Activated CD8-positive, alpha-beta memory T cell treated with anti-CD3 and anti-CD28 coated beads, Interleukin-2, amount 50 U/mL, for 4 hours (primary cell): ENCODE results near the gene SLC44A2.

Experiments
- DNase-seq: peaks from one replicate; pipeline ENCODE4 v3.0.0-alpha.2; 2020

Gene SLC44A2

DNA sequence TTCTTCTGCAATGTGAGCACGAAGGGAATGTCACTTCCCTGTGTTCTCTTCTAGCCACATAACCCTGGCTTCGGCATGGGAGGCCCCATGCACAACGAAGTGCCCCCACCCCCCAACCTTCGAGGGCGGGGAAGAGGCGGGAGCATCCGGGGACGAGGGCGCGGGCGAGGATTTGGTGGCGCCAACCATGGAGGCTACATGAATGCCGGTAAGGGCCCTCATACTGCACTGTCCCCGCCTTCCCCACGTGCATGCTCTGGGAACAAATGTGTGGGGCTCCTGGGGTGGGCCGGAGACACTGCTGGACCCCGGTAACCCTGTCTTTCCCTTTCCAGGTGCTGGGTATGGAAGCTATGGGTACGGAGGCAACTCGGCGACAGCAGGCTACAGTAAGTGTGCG lies 58.2 kb downstream of the SLC44A2 start:
- DNase-seq, result no peak

DNA sequence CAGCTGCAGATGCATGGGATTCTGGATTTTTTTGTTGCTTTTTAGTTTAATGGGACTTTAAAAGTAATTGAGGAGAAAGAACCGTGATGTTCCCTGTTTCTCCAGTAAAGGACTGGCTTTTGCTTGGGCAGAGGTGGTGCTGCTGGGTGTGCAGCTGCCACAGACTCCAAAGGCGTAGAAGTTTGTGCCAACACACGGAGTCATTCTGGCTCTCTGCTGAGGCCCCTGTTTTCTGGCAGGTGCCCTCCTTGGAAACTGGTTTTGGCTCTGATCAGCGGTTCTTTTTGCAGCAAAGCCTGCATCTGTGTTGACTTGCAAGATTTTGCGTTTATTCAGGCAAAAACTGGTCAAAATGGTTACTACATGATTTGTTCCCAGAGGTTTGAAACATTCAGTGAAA lies 59.9 kb downstream of the SLC44A2 start:
- DNase-seq, result no peak

DNA sequence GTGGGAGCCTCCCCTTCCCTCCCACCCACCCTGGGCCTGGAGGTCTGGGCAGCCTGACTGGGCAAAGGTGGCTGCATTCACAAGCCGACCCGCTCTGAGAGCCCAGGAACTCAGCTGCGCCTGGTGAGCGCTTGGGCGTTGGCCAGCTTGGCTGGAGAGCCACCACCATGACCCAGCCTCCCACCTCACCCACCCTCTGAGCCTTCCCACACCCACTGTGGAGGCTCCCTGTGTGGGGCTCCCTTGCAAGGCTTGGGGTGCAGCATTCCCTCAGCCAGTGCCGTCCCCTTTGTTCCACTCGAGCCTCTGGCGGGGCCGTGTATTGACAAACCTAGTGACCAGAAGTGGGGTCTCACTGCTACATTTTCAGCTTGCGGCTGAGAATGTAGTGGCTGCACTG lies 60.8 kb downstream of the SLC44A2 start:
- no peak for DNase-seq

DNA sequence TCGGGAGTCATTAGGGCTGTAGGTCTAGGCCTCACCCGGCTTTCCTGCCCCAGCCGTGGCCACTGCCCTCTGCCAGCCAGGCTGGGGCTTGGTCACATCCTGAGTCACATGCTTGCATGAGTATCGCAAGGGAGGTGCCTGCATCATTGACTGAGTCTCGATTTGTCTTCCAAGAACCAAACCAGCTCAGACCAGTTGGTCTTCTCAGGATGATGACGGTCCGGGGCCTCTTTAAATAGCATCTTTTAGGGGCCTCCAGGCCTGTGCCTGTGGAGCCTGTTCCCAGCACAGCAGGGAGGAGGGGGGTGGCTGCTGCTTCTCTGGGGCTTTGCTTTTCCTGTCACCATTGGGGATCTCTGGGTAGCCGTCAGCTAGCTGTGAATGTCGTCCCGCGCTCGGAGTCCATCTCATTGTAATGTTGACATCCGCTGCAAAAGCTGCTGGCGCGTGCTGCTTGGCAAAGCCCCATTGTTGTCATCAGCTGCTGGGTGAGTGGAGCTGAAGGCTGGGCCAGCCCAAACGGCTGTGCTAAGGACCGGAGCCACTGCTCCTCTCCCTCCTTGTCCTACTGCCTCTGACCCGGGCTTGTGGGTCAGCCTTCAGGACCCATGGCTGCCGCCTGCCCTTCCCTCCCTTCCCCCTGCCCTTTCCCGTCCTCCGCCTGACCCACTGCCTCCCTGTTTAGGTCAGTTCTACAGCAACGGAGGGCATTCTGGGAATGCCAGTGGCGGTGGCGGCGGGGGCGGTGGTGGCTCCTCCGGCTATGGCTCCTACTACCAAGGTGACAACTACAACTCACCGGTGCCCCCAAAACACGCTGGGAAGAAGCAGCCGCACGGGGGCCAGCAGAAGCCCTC lies 61.5 kb downstream of the SLC44A2 start:
- DNase-seq, result no peak

DNA sequence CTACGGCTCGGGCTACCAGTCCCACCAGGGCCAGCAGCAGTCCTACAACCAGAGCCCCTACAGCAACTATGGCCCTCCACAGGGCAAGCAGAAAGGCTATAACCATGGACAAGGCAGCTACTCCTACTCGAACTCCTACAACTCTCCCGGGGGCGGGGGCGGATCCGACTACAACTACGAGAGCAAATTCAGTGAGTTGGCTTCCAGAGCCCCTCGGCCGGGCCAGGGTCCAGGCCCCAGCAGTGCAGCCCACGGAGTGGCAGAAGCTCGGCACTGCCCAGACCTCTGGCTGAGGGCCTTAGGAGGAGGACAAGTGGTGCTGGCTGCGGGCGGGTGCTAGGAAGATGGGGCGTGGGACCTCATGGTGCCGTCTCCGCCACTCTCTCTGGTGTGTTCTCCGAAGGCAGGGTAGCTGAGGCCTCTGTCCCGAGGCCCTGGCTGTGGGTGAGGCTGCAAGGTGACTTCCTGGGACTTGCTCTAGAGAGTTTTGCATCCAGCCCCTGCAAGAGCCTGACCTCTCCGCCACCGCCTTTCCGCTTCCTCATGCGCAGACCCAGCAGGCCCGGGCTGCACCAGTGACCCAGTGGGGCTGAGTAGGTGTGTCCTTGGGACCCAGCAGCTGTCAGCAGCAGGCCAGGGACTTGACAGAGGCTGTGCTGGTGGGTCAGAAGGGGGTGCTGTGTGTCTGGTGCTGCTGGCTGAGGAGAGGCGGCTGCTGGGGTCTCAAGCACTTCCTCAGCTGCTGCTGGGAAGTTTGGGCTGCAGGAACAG lies 62.4 kb downstream of the SLC44A2 start:
- no peak for DNase-seq

DNA sequence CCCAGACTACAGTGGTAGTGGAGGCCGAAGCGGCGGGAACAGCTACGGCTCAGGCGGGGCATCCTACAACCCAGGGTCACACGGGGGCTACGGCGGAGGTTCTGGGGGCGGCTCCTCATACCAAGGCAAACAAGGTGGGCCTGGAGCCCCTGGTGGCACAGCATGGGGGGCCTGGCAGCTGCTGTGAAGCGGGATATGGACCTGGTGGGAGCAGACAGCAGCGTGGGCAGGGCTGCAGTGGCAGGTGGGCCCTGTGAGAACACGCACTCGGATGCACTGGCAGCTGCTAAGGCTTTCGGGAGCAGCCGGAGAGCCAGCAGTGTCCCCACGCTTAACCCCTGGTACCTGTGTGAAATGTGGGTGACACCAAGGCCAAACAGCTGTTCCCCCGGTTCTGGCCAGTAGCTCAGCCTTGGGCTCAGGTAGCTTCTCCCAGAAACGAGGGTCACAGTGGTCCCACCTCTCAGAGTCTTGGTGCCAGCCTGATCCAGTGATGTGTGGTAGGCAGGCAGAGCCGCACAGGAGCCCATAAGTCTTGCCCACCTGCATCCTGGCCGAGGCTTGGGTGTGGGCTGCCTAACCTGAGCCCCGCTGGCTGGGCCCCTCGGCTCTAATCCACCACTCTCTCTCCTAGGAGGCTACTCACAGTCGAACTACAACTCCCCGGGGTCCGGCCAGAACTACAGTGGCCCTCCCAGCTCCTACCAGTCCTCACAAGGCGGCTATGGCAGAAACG lies 63.4 kb downstream of the SLC44A2 start:
- no peak for DNase-seq

DNA sequence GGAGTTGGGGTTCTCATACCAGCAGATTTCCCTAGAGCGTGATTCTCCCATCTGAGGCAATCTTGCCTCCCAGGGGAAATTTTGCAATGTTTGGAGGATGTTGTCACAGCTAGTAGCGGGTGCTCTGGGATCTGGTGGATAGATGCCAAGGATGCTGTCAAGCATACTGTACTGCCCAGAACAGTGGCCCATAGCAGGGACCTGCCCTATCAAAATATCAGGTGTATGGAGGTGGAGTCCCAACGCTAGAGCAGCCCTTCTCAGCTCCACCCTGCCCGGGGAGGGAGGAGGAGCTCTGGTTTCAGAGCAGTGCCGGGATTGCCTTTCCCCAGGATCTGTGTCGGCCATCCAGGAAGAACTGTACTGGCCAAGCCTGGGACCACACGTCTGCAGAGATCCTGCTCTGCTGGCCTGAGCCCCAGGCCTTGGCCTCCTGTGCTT lies 65.0 kb downstream of the SLC44A2 start:
- no peak for DNase-seq

DNA sequence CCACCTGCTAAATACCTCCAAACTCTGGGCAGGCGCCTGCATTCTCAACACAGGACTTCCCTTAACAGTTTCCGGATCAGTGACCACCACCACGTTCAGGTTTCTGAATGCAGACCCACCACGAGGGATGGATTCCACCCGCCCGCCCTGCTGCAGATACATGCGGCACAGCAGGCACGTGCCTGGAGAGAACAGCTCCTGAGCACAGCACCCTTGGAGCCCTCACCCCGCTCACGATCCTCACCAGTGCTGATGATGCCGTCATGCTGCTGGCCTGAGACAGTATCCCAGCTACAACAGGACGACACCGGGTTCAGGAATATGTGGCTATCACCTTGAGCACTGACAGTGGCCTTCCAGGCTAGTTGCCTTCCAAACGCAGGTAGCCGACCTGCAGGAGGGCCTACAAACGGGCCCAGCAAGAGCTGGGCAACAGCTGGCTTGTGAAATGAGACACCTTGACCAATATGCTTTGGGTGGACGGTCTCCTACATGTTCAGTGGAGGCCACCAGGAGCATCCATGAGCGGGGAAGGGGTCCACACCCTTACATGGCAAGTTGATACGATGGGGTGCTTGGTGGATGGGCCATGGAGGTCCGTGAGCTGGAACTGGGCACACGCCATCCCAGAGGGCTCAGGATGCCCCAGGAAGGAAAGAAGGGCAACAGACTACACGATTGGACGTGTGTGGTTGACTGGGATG lies 66.0 kb downstream of the SLC44A2 start:
- DNase-seq, result no peak

DNA sequence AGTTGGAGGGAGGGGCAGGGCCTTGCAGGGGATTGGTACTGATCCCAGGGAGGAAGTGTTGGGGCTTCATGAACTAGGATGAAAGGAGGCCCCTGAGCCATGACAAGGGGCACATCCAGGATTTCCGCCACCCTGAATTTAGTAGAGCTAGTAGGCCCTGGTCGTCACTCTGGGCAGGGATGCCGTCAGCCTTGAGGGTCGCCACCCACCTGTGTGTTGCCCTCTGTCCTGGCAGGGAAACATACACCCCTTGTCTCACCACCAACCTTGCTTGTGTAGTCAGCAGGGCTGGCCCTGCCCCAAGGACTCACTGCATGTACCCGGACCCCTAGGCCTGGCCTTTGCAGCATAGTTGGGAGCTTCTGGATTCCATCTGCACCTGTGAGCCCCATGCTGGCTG lies 66.5 kb downstream of the SLC44A2 start:
- DNase-seq, result no peak

DNA sequence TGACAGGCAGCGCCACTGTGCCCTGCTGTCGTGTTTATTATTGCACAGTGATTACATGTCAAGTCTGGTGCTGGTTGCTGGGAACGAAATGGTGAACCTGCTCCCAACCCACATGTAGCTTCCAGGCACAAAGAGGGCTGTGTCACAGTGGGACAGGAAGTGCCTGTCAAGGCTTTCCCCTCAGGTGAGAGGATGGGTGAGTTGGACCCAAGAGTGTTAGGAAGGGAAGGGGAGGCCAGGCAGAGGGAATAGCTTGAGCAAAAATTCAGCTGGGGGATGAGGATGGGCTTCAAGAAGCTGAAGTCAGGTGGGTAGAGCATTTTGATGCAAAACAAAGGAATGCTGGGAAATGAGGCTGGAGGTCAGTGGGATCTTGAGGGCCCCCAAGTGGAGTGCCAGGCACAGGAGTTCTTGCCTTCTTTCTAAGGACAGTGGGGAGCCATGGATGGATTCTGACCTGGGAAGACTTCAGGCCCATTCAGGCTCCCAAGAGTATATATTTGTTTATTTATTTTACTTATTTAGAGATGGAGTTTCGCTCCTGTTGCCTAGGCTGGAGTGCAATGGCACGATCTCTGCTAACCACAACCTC lies 67.4 kb downstream of the SLC44A2 start:
- DNase-seq, result no peak
